GM23338 (cell line): Measurements from ENCODE around the gene EMC9. TPM values are rescaled to one million over a fixed set of nuclear protein-coding genes. Genes with fewer than 3 reads are reported as not detected.

Source experiments
- CREB1 ChIP-seq: fragments of 250-450 bp; sonication (Bioruptor Pico); IDR thresholded peaks from 2 replicates; pipeline ENCODE4 v1.5.0; 2020; ENCODE audit warnings: low read depth, mild to moderate bottlenecking, moderate library complexity
- CTCF ChIP-seq, 2 experiments: fragments of 200-600 bp in 1 of 2; sonication (generic) in 1 of 2; conservative IDR thresholded peaks; 2 replicates each; pipeline versions ENCODE4 v1.5.1 to v1.6.1; 2016 to 2017; ENCODE audit warnings: antibody characterized with exemption in 2 of 2, low read depth in 2 of 2, mild to moderate bottlenecking in 2 of 2, moderate library complexity in 1 of 2
- EZH2 ChIP-seq: fragments of 200-600 bp; sonication (generic); IDR thresholded peaks from one replicate; pipeline ENCODE4 v1.8.0; 2017; ENCODE audit warnings: antibody characterized with exemption, mild to moderate bottlenecking, low read depth; ENCODE audit not compliant: unreplicated experiment
- EZH2phosphoT487 ChIP-seq: fragments of 200-600 bp; sonication (generic); IDR thresholded peaks from one replicate; pipeline ENCODE4 v1.8.1; 2018; ENCODE audit warnings: antibody characterized with exemption; ENCODE audit not compliant: unreplicated experiment
- JUNB ChIP-seq: IDR thresholded peaks from one replicate; pipeline ENCODE4 v1.6.1; 2016; ENCODE audit warnings: antibody characterized with exemption; ENCODE audit not compliant: unreplicated experiment
- POLR2AphosphoS5 ChIP-seq: IDR thresholded peaks from 2 replicates; pipeline ENCODE4 v1.6.1; 2016; ENCODE audit warnings: antibody characterized with exemption, low read depth
- STAT1 ChIP-seq: IDR thresholded peaks from one replicate; pipeline ENCODE4 v1.6.1; 2016; ENCODE audit warnings: antibody characterized with exemption; ENCODE audit not compliant: unreplicated experiment
- polyA plus RNA-seq: library from polyadenylated mRNA; unstranded; fragments of >200 nt; fragmentation: Nextera tagmentation; extraction: Ambion mirVana; gene quantifications from 2 replicates; pipeline ENCODE4 v1.2.1, GENCODE V29; 2016
- total RNA-seq: library from RNA; depleted of rRNA; stranded (reverse); fragments of >200 nt; shearing (Covaris generic); gene quantifications from 2 replicates; pipeline ENCODE4 v1.2.3, GENCODE V29; 2014
- TF ChIP-seq, protein P1 (sequence below): fragments of 250-450 bp; sonication (Bioruptor Pico); IDR thresholded peaks from 2 replicates; pipeline ENCODE4 v1.5.0; 2020; ENCODE audit warnings: mild to moderate bottlenecking, moderate library complexity

EMC9 gene
- total and polyA plus RNA-seq, 2 experiments from 2014 or later = 30.0 to 64.2 TPM

- TF ChIP-seq CTCF (conservative IDR thresholded peaks at IDR 0.05; ENCODE audit: low read depth in 2 of 2) (no peak), POLR2AphosphoS5 (no peak), CREB1 (CRISPR knock-in tag) (no peak), EZH2phosphoT487 (no peak), EZH2 (no peak), STAT1 (no peak), JUNB (no peak)
- TF ChIP-seq, protein P1, sequence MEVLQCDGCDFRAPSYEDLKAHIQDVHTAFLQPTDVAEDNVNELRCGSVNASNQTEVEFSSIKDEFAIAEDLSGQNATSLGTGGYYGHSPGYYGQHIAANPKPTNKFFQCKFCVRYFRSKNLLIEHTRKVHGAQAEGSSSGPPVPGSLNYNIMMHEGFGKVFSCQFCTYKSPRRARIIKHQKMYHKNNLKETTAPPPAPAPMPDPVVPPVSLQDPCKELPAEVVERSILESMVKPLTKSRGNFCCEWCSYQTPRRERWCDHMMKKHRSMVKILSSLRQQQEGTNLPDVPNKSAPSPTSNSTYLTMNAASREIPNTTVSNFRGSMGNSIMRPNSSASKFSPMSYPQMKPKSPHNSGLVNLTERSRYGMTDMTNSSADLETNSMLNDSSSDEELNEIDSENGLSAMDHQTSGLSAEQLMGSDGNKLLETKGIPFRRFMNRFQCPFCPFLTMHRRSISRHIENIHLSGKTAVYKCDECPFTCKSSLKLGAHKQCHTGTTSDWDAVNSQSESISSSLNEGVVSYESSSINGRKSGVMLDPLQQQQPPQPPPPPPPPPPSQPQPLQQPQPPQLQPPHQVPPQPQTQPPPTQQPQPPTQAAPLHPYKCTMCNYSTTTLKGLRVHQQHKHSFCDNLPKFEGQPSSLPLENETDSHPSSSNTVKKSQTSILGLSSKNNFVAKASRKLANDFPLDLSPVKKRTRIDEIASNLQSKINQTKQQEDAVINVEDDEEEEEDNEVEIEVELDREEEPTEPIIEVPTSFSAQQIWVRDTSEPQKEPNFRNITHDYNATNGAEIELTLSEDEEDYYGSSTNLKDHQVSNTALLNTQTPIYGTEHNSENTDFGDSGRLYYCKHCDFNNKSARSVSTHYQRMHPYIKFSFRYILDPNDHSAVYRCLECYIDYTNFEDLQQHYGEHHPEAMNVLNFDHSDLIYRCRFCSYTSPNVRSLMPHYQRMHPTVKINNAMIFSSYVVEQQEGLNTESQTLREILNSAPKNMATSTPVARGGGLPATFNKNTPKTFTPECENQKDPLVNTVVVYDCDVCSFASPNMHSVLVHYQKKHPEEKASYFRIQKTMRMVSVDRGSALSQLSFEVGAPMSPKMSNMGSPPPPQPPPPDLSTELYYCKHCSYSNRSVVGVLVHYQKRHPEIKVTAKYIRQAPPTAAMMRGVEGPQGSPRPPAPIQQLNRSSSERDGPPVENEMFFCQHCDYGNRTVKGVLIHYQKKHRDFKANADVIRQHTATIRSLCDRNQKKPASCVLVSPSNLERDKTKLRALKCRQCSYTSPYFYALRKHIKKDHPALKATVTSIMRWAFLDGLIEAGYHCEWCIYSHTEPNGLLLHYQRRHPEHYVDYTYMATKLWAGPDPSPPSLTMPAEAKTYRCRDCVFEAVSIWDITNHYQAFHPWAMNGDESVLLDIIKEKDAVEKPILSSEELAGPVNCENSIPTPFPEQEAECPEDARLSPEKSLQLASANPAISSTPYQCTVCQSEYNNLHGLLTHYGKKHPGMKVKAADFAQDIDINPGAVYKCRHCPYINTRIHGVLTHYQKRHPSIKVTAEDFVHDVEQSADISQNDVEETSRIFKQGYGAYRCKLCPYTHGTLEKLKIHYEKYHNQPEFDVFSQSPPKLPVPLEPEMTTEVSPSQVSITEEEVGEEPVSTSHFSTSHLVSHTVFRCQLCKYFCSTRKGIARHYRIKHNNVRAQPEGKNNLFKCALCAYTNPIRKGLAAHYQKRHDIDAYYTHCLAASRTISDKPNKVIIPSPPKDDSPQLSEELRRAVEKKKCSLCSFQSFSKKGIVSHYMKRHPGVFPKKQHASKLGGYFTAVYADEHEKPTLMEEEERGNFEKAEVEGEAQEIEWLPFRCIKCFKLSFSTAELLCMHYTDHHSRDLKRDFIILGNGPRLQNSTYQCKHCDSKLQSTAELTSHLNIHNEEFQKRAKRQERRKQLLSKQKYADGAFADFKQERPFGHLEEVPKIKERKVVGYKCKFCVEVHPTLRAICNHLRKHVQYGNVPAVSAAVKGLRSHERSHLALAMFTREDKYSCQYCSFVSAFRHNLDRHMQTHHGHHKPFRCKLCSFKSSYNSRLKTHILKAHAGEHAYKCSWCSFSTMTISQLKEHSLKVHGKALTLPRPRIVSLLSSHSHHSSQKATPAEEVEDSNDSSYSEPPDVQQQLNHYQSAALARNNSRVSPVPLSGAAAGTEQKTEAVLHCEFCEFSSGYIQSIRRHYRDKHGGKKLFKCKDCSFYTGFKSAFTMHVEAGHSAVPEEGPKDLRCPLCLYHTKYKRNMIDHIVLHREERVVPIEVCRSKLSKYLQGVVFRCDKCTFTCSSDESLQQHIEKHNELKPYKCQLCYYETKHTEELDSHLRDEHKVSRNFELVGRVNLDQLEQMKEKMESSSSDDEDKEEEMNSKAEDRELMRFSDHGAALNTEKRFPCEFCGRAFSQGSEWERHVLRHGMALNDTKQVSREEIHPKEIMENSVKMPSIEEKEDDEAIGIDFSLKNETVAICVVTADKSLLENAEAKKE (CRISPR knock-in tag) = no peak
Measured at GRCh38 chr14:24147761-24148428, 6.5 kb upstream of the EMC9 start (continued).
